Measurements from ENCODE around the gene DLG5.

The DLG5 gene

DNA sequence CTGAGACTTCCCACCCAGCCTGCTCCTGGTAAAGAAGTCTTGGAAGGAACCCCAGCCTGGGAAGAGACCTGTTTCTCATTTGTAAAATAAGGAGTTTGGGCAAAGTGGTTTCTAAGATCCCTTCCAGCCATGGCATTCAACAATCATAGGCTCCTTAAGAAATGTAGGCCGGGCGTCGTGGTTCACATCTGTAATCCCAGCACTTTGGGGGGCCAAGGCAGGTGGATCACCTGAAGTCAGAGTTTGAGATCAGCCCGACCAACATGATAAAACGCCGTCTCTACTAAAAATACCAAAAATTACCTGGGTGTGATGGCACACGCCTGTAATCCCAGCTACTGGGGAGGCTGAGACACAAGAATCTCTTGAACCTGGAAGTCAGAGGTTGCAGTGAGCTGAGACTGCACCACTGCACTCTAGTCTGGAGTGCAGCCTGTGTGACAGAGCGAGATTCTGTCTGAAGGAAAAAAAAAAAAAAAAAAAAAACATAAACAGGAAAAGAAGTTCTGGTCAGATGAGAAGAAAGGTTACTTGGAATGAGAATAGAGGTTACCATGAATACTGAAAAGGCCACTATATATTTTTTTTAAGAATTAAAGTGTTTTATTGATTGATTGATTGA lies 15.9 kb downstream of the DLG5 start:
- no peak for FAIRE-seq

DNA sequence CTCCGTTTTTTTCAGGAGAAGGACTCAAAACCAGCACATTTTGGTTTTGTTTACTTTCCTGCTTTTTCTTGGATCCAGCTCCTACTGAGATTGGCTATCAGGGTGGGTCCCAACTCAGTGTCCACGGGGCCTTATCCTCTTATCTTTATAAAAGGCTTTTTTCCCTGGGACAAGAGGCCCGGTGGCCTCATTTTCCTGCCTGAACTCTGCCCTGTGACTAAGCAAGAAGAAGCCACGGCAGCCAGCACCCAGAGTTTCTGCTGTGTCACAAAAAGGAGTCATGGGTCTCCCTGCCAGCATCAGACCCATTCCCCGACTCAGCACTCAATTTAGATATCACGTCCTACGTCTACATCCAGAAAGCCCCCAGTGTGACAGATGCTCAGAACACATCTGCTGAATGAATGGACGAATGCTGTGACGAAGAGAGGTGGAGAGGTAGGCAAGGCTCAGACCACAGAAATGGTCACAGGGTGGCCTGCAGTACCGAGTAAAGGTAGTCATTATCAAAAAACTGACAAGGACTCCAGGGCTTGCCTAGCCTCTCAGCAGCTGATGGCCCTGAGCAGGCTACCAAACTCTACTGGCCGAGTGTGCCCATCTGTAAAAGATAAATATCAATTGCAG lies 16.7 kb downstream of the DLG5 start:
- FAIRE-seq: no peak

DNA sequence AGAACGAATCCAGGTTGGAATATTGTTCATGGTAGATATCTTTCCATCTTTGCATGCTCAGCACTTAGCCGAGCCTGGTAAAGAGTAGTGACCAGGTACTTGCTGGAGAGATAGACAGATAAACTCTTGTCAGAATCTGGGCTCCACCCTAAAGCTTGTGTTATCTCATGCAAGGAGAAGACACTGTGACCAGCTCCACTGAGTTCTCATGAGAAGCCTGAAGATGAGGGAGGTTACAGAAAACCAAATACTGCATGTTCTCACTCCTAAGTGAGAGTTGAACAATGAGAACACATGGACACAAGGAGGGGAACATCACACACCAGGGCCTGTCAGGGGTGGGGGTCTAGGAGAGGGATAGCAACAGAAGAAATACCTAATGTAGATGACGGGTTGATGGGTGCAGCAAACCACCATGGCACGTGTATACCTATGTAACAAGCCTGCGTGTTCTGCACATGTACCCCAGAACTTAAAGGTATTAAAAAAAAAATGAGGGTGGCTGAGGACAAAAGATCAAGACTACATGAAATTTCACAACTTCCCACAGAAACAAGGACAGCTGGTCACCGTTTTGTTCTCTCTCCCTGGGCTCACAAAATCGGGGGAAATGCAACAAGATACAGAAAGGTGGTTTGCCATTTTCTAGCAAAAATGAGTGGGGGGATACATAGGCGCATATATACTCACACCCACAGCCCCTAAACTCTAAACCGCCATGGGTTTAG lies 17.4 kb downstream of the DLG5 start:
- no peak for FAIRE-seq

DNA sequence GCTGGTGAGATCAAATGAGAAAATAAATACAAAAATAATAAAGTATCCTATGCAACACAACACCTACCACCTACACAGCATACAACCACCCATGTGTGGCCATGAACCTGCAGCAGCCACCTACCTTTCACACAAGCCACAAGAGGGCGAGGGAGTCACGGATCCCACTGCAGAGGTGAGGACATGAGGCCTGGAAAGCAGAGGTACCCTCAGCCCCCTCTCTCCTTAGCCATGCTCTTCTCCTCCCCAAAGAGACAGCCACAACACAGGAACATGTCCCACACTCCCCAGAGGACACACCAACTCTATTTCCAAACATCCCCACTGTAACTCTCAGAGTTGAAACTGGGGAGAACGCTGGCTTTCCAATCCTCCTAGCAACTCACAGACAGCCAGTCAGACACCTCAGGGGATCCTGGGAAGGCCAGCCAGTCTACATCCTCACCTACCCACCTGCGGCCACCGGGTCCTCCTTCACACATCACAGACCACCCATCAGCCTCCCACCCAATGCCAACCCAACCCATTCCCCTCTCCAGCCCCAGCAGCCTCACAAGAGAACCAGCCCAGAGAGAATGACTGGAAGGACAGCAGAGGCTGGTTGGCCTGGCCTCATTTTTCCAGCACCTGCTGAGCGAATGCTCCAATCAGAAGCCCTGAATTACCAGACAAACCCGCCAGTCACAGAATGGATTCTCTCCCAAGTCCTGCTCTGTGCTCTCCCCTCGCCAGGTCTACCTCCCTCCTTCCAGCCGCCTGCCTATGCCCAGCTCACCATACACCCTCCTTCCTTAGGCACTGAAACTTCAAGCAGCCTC lies 18.4 kb downstream of the DLG5 start:
- no peak for FAIRE-seq

DNA sequence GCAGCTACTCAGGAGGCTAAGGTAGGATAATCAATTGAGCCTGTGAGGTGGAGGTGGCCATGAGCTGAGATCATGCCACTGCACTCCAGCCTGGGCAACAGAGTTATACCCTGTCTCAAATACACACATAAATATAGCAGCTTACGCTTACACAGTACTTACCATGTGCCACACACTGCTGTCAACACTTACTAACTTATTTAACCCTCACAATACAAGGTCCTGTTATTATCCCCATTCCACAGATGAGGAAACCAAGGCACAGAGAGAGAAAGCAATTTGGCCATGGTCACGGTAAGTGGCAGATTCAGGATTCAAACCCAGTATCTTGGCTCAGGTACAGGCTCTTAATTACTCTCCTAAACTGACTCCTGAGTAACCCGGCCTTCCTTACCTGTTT lies 19.1 kb downstream of the DLG5 start:
- FAIRE-seq: no peak

DNA sequence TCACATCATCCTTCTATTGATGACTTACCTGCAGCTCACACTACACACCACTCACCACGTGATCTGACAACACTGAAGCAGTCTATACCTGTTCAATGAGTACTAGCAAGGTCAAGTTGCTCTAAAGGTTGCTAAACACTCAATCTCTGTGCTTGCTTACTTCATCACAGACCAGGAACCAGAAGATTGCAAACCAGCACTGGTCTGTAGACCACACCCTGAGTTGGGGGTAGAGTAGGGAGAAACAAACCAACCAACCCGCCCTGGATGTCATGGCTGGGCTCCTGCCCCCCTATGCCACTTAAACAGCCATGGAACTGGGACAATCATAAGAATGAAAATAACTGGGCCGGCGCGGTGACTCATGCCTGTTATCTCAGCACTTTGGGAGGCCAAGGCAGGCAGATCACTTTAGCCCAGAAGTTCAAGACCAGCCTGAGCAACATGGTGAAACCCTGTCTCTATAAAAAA lies 19.6 kb downstream of the DLG5 start:
- FAIRE-seq: no peak

DNA sequence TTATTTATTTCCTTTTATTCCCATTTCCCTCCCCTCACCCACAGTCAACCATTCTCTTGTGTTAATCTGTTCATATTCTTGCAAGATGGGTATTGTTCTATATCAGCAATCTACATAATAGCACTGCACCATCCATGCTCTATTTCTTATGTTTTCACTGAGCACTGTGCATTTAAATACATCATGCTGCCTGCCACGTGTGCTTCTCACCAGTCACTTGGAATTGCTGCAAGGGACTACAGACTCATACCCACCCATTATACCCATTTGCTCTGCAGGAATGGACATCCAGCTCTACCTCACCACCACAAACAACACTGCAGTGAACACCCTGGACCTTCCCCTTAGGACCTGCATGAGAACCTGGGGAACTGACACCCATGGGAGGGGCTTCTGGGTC lies 20.8 kb downstream of the DLG5 start:
- no peak for FAIRE-seq

DNA sequence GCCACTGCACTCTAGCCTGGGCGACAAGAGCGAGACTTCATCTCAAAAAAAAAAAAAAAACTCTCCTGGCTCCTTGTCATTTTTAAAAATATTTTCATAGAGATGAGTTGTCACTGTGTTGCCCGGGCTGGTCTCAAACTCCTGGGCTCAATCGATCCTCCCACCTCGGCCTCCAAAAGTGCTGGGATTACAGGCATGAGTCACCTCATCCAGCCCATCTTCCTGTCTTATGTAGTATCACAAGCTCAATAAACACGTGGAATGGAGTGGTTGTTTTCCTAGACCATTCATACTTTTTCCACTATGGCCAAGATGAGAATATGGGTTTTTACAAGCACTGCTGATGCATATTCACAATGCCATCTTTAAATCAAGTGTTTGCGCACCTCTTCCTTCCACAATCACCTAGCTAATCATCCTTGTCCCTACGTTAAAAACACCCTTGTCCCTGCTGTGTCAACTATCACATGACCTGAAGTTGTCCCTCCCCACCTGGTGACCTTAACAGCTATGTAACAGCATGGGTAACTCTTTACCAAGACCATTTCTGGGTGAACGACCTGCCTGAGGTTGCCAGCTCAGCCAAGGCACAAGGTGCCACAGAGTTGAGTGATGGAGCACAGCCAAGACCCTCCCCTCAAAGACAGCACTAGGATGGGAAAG lies 21.3 kb downstream of the DLG5 start:
- no peak for FAIRE-seq

DNA sequence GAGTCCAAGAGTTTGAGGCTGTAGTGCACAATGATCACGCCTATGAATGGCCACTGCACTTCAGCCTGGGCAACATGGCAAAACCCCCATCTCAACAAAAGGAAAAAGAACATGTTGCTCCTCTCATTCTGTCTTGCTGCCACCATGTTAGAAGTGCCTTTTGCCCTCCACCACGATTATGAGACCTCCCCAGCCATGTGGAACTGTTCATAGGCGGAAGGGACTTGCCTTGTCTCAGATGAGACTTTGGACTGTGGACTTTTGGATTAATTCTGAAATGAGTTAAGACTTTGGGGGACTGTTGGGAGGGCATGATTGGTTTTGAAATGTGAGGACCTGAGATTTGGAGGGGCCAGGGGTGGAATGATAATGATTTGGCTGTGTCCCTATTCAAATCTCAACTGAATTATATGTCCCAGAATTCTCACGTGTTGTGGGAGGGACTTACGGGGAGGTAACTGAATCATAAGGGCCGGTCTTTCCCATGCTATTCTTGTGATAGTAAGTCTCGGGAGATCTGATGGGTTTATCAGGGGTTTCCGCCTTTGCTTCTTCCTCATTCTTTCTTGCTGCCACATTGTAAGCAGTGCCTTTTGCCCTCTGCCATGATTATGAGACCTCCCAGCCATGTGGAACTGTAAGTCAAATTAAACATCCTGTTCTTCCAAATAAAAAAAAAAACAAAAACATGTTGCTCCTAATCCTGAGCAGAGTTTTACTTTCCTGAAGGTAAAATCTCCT lies 22.3 kb downstream of the DLG5 start:
- FAIRE-seq: no peak

DNA sequence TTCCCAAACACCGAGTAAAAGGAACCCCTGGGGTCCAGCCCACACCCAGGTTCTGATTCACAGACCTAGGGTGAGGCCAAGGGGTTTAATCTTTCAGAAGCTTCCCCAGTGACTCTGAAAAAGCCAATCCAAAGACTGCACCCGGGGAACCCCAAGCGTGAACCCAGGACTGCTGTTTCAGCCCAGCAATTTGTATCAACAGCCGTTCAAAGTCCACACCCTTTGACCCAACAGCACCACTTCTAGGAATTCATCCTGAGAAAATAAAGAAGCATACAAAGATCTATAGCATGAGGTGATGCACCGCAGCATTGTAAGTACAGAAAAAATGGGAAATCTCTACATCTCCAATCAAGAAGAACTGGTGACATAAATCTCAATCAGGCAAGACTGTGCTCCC lies 24.4 kb downstream of the DLG5 start:
- no peak for FAIRE-seq

DNA sequence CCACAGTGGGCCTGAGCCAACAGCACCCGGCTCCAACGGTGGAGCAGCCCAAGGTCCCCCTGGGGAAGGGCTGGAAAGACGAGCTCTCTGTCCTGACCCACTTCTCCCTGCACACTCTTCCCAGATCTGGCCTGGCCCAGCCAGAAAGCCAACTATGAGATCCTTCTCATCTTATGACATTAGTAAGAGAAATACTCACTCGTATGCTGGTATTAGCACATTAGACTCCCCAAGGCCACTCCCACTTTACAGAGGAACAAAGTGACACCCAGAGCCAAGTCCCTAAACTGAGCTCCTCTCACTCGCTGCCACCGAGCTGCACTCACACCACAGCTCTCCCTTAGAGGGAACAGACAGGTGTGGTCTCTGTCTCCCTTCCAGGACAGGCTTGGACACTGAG lies 24.8 kb downstream of the DLG5 start:
- FAIRE-seq: no peak

DNA sequence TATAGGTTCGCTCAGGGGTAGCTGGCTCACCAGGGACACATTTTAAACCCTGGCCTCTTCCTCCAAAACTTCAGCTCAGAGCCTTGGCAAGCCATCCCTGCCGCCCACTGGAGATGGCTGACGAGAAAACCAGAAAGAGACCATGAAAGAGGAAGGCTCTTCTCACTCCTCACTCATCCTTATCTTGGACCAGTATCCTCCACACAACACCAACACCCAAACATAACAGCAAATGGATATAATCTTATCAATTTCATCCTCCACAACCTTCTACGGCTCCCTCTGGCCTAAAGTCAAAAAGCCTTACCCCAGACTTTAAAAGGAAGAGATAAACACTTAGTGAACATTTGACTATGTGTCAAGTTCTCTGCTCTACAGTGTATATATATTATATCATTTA lies 26.9 kb downstream of the DLG5 start:
- no peak for FAIRE-seq

DNA sequence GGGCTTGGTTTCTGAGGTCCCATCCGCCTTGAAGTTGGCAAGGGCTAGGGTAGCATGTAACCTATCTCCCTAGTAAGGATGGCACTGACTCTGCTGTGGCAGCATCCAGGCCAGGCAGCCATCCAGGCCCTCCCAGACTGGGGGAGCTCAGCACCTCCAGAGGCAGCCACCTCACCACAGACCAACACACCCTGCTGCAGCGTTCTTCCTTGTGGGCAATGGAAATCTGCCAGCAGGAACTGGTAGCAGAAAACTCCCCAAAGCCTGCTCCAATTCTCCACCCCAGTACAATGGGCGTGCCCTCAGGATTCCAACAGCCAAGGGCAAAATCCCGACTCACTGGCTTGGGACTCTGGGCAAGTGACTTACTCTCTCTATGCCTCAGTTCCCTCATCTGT lies 27.5 kb downstream of the DLG5 start:
- no peak for FAIRE-seq

DNA sequence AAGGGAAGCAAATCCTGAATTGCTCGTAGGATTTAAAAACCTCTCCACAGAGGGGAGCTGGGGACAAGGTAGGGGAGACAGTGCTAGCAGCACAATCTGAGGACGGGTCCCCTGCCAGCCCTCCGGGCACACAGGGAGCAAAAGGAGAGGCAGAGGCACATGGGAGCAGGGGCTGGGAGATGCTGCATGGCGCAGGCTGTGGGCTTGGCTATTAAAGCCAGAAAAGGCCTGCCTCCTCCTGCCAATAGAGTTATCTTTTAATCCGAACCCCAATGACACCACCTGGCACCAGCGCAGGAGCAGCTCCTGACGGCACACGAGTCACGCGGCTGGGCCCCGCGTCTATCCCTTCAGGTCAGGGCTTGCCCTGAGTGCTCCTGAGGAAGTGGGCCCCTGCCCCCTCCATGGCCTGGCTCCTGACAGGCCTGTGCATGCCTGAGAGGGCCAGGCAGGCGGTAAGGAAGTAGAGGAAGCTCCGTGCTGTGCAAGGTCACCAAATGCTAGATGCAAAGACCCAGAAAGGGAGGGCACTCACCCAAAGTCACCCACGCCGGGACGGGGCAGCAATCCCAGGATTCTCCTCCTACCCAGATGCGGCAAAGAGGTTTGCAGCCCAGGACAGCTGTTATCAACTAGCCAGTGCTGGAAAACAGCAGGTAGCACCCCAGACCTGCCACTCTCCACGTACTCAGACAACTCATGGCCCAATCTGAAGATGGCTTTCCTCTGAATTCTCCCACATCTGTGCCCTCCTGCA lies 28.1 kb downstream of the DLG5 start:
- no peak for FAIRE-seq

DNA sequence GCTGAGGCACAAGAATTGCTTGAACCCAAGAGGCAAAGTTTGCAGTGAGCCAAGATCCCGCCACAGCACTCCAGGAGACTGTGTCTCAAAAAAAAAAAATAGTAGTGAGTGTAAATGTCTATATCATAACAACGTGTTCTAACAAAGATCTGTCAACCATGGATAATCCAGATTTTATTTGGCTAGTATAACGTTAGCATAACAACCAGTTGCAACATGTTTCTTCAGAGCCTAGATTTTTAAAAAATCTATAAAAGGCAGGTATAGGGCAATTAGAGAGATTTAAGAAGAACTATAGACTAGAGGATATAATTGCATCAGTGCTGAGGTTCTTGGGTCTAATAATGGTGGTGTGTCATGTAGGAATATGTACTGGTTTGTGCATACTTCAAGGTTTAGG lies 30.5 kb downstream of the DLG5 start:
- FAIRE-seq: no peak

DNA sequence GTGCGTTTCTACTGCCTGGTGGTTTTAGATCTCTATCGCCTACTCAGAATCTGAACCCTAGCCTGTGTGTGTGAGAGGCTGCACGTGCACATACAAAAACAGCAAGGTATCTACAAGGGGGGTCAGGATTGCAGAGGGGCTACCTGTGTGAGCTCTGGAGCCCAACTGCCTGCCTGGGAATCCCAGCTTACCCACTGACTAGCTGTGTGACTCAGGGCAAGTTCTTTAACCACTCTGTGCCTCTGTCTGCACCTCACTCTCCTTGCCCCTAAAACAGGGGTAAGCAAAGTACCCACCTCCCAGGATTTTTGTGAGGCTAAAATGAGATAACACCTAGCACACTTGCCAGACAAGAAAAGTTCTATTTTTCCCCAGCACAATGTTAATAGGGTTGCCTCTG lies 32.5 kb downstream of the DLG5 start:
- FAIRE-seq: no peak

DNA sequence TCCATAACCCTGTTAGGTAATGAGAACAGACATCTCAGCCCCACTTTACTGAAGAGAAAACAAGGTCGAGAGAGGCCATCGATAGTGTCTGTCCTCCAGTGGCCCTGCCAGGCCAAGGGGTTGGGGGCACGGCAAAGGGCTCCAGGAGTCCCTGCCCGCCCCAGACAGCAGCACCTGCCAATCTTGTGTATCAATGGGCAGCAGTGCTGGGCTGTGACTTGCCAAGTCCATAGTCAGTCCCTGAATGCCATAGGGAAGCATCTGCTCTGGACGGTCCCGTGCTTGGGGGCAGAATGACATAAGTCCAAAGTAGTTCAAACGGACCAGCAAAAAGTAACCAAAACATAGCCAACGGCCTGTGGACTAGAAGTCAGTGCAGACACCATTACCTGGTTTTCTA lies 33.2 kb downstream of the DLG5 start:
- FAIRE-seq: no peak

DNA sequence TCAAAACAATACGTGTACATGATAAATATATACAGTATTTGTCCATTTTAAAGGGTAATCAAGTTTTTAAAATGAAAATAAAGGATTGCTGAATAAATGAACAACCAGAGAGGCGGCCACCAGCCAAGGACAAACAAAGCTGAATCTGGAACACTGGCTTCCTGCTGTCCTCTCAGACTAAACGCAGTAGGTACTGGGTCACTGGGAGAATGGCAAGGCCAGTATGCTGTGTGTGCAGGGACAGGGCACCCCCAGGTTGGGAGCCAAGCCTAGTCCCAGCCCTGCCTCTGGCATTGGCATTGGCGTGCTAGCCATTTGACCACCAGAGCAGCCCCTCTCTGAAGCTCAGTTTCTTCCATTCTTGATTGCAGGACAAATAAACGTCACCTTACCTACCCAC lies 33.8 kb downstream of the DLG5 start:
- no peak for FAIRE-seq

DNA sequence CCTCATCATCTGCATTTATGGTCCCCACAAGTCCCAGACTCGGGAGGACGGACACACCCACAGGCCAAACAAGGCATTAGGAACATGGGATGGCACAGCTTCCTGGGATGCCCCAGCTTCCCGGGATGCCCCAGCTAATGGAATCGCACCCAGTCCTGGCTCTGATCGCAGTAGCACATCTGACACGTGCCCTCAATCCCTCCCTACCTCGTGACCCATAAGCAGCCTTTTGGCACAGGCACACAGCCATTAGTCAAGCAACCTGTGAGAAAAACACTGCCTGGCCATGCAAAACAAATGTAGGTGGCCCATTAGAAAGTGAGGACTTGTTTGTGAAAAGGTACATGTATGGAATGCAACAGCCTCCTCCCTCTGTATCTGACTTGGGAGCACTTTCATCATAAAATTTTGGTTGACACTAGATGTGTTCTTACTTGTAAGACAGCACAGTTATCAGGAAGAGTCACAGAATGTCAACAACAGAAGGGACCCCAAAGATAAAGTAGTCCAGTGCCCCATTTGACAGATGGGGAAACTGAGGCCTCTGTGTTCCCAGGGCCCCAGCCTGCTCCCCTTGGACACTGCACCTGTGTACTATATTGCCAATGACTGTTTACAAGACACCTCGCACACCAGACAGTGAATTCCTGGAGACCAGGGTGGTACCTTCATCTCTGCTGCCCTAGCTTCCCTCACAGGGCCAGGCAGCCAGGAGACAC lies 34.4 kb downstream of the DLG5 start:
- FAIRE-seq: no peak

DNA sequence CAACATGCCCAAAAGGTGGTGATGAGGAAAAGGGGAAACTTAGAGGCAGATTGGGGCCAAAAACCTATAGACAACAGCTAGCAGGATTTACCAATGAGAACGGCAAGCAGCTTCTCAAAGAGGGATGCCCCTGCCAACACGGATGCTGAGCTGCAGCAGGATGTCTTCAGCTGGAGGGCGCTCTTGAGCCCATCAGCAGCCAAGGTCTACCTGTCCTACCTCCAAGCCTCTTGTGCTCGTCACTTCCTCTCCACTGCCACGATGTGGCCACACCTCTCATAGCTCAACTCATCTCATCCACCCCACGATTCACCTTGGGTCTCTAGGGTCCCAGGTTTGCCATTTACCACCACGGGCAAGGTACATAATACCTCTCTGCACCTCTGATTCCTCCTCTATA lies 36.5 kb downstream of the DLG5 start:
- no peak for FAIRE-seq

Data from endometrium (tissue), 2 donors.